Ishikawa (cell line): ENCODE results near the gene PHOX2A.

ENCODE experiments used
- EGR1 ChIP-seq: IDR thresholded peaks from 2 replicates; pipeline ENCODE4 v1.6.1; 2012
- EP300 ChIP-seq: IDR thresholded peaks from 2 replicates; pipeline ENCODE4 v1.6.1; 2012; ENCODE audit warnings: borderline replicate concordance
- RAD21 ChIP-seq: IDR thresholded peaks from 2 replicates; pipeline ENCODE4 v1.6.1; 2012; ENCODE audit warnings: low read depth
- TAF1 ChIP-seq: IDR thresholded peaks from 2 replicates; pipeline ENCODE4 v1.6.1; 2012; ENCODE audit warnings: low read depth, mild to moderate bottlenecking
- TCF12 ChIP-seq: IDR thresholded peaks from 2 replicates; pipeline ENCODE4 v1.6.1; 2012; ENCODE audit warnings: low read depth

- TF ChIP-seq EGR1 = no peak
- no peak for TF ChIP-seq RAD21
- TF ChIP-seq TCF12 = no peak
- no peak for TF ChIP-seq EP300
- TF ChIP-seq TAF1 = no peak
These were observed 9.4 kb upstream of the PHOX2A start for GRCh38 chr11:72253392-72253791.
